PC-9 (cell line): ENCODE data around the gene IFIT2. TPM values are rescaled to one million over a fixed set of nuclear protein-coding genes. Genes with fewer than 3 reads are reported as not detected.

Experiments
- BruUV-seq: library from RNA; stranded (reverse); fragments of 400-500 nt; replicated peaks from 2 replicates; lab custom pipeline; 2021; lab: Mats Ljungman, UMichigan
- CTCF ChIA-PET: fragments of 300-600 bp; sonication (Branson Sonifier 250); formaldehyde crosslinking; loops from one replicate; lab custom pipeline; 2022; ENCODE audit warnings: antibody characterized with exemption; lab: Charles Lee
- POLR2A ChIA-PET: fragments of 300-600 bp; sonication (Branson Sonifier 250); formaldehyde crosslinking; loops from one replicate; lab custom pipeline; 2022; ENCODE audit warnings: antibody characterized with exemption; ENCODE audit not compliant: unreplicated experiment; lab: Charles Lee
- DNase-seq, 2 experiments: peaks; one replicate each; pipeline versions ENCODE4 v3.0.0 to v3.0.0-alpha.2; 2015 to 2022; ENCODE audit warnings: mixed read lengths in 1 of 2
- H2AFZ ChIP-seq: fragments of 200-600 bp; sonication (generic); 2 replicates; pipeline ENCODE4 v1.8.1; 2017; ENCODE audit warnings: antibody characterized with exemption
- H3F3A ChIP-seq: fragments of 200-600 bp; sonication (generic); 2 replicates; pipeline ENCODE4 v1.8.1; 2017; ENCODE audit warnings: antibody characterized with exemption, mild to moderate bottlenecking, low read depth; ENCODE audit not compliant: insufficient read depth
- H3K27ac ChIP-seq: fragments of 200-600 bp; sonication (generic); 2 replicates; pipeline ENCODE4 v1.6.1; 2016; ENCODE audit warnings: mixed run types
- H3K27me3 ChIP-seq: fragments of 200-600 bp; sonication (generic); 2 replicates; pipeline ENCODE4 v1.6.1; 2016; ENCODE audit warnings: low read depth, mixed run types; ENCODE audit not compliant: insufficient read depth
- H3K36me3 ChIP-seq: fragments of 200-600 bp; sonication (generic); 2 replicates; pipeline ENCODE4 v1.6.1; 2016; ENCODE audit warnings: low read depth, mixed run types
- H3K4me1 ChIP-seq: fragments of 200-600 bp; sonication (generic); replicated peaks from 2 replicates; pipeline ENCODE4 v1.6.1; 2016; ENCODE audit warnings: mixed run types; ENCODE audit not compliant: insufficient read depth
- H3K4me2 ChIP-seq: fragments of 200-600 bp; sonication (generic); 2 replicates; pipeline ENCODE4 v1.6.1; 2017; ENCODE audit warnings: mixed run types
- H3K4me3 ChIP-seq: fragments of 200-600 bp; sonication (generic); 2 replicates; pipeline ENCODE4 v1.6.1; 2016; ENCODE audit warnings: mixed run types
- H3K79me2 ChIP-seq: fragments of 200-600 bp; sonication (generic); 2 replicates; pipeline ENCODE4 v1.6.1; 2017; ENCODE audit warnings: low read depth, mixed run types
- H3K9me2 ChIP-seq: fragments of 200-600 bp; sonication (generic); 2 replicates; pipeline ENCODE4 v1.8.1; 2017; ENCODE audit warnings: mild to moderate bottlenecking; ENCODE audit not compliant: insufficient read depth
- H3K9me3 ChIP-seq: fragments of 200-600 bp; sonication (generic); 2 replicates; pipeline ENCODE4 v1.8.1; 2016; ENCODE audit warnings: low read depth; ENCODE audit not compliant: insufficient read depth
- H4K20me1 ChIP-seq: fragments of 200-600 bp; sonication (generic); 2 replicates; pipeline ENCODE4 v1.8.1; 2017; ENCODE audit not compliant: insufficient read depth
- EZH2 ChIP-seq: fragments of 200-600 bp; sonication (generic); IDR thresholded peaks from 2 replicates; pipeline ENCODE4 v1.8.0; 2017; ENCODE audit warnings: antibody characterized with exemption, low read depth
- intact Hi-C: fragments of 100-400 bp; cut with micrococcal nuclease; formaldehyde crosslinking; loops from one replicate; pipeline ENCODE4 v1.10.0; 2022; ENCODE audit not compliant: unreplicated experiment
- total RNA-seq: library from RNA; stranded (reverse); gene quantifications from 2 replicates; pipeline ENCODE4 v1.2.3, GENCODE V29; 2021
- TF ChIP-seq, protein P1 (sequence below): fragments of 200-600 bp; sonication (generic); conservative IDR thresholded peaks from 2 replicates; pipeline ENCODE4 v1.6.1; 2017; ENCODE audit warnings: mixed run types, antibody characterized with exemption, mild to moderate bottlenecking, moderate library complexity

The IFIT2 gene
- total RNA-seq, 1 experiment from 2014 or later: 4.4 TPM

DNA sequence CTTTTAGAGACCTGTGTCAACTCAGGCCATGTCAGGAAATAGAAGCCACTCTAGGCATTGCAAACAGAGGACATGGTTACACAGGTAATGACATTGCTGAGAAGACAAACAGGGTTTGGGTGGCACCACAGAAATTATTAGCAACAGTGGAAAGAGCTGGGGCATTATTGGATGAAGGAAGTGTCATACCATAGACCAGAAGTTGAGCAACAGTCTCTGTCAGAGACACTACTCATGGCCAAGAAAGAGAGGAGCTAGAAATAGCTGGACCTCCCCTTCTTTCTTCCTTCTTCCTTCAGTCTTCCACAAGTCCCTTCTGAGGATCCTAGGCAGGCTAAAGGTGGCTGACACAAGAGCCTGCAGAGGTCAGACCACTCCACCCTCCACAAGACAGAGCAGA lies 46.1 kb upstream of the IFIT2 start:
- H3K9me2 ChIP-seq: no peaks in the 10 kb centered on the region
- no peak overlapping the region for H3K4me3 ChIP-seq
- H3K9me3 ChIP-seq: no peaks in the 10 kb centered on the region
- intact Hi-C loops: no loop called here
- peaks cover 7% of the 10 kb centered on the region for H3K79me2 ChIP-seq
- no peaks in the 10 kb centered on the region for H3K27me3 ChIP-seq
- H3K27ac ChIP-seq: no peak overlapping the region
- H3K36me3 ChIP-seq: no peaks in the 10 kb centered on the region
- H3F3A ChIP-seq: peaks cover 2% of the 10 kb centered on the region; the same call in 1 of the 2 replicates
- ChIA-PET CTCF (no interaction called here), POLR2A (interaction anchor here (0.7 kb wide), 1 partner anchor 19 kb away, joined by 7 read pairs; no protein-coding TSS in a partner anchor)
- BruUV-seq: no TSS peak
- no peak overlapping the region for H3K4me2 ChIP-seq
- TF ChIP-seq EZH2: no peak
- TF ChIP-seq, protein P1, sequence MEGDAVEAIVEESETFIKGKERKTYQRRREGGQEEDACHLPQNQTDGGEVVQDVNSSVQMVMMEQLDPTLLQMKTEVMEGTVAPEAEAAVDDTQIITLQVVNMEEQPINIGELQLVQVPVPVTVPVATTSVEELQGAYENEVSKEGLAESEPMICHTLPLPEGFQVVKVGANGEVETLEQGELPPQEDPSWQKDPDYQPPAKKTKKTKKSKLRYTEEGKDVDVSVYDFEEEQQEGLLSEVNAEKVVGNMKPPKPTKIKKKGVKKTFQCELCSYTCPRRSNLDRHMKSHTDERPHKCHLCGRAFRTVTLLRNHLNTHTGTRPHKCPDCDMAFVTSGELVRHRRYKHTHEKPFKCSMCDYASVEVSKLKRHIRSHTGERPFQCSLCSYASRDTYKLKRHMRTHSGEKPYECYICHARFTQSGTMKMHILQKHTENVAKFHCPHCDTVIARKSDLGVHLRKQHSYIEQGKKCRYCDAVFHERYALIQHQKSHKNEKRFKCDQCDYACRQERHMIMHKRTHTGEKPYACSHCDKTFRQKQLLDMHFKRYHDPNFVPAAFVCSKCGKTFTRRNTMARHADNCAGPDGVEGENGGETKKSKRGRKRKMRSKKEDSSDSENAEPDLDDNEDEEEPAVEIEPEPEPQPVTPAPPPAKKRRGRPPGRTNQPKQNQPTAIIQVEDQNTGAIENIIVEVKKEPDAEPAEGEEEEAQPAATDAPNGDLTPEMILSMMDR: no peak
- peaks cover 10% of the 10 kb centered on the region for H3K4me1 ChIP-seq
- no peak for DNase-seq
- H4K20me1 ChIP-seq: no peaks in the 10 kb centered on the region
- H2AFZ ChIP-seq: no peak overlapping the region

- intact Hi-C loops: no loop called here
- 0 out of 2 replicates have a peak, but pooled peaks cover 1% of the 10 kb centered on the region for H3K79me2 ChIP-seq
- H3K4me2 ChIP-seq: no peak overlapping the region
- no TSS peak for BruUV-seq
- H3K9me3 ChIP-seq: no peaks in the 10 kb centered on the region
- H3F3A ChIP-seq: peaks cover 7% of the 10 kb centered on the region
- no peaks in the 10 kb centered on the region for H3K9me2 ChIP-seq
- H3K27me3 ChIP-seq: no peaks in the 10 kb centered on the region
- POLR2A ChIA-PET: no interaction called here
- H3K4me1 ChIP-seq: peaks cover 13% of the 10 kb centered on the region
- no peaks in the 10 kb centered on the region for H3K36me3 ChIP-seq
- CTCF ChIA-PET: no interaction called here
- H2AFZ ChIP-seq: no peak overlapping the region
- H3K27ac ChIP-seq: no peak overlapping the region
- TF ChIP-seq, protein P1: no peak
- no peak for TF ChIP-seq EZH2
- H4K20me1 ChIP-seq: no peaks in the 10 kb centered on the region
- no peak for DNase-seq
- H3K4me3 ChIP-seq: no peak overlapping the region
Measured at GRCh38 chr10:89256340-89256739, 45.5 kb upstream of the IFIT2 start.

DNA sequence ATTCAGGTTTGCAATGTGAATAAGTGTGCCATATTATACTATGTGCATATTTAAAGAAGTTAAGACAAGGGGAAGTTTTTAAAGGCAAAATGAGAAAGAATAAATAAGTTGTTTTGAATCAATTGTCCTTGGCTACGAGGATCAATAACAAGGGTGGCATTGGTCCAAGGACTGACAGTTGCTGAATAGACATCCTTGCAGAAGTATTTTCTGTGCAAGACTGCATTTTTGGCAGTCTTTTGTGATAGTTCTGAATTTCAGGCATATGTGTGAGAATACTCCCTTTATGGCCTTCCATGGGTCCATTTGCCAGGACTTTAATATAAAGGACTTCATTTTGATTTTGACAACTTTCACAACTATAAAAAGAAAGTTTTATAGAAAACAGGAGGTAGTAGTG lies 44.9 kb upstream of the IFIT2 start:
- DNase-seq: no peak
- peaks cover 13% of the 10 kb centered on the region for H3F3A ChIP-seq
- no peaks in the 10 kb centered on the region for H3K79me2 ChIP-seq
- H4K20me1 ChIP-seq: no peaks in the 10 kb centered on the region
- ChIA-PET CTCF (no interaction called here), POLR2A (no interaction called here)
- H3K27ac ChIP-seq: no peak overlapping the region
- H3K9me2 ChIP-seq: no peaks in the 10 kb centered on the region
- H3K36me3 ChIP-seq: no peaks in the 10 kb centered on the region
- H3K9me3 ChIP-seq: no peaks in the 10 kb centered on the region
- H3K4me1 ChIP-seq: peaks cover 19% of the 10 kb centered on the region
- intact Hi-C loops: no loop called here
- no peak overlapping the region for H3K4me3 ChIP-seq
- H3K4me2 ChIP-seq: no peak overlapping the region
- TF ChIP-seq, protein P1: no peak
- no peak for TF ChIP-seq EZH2
- H3K27me3 ChIP-seq: no peaks in the 10 kb centered on the region
- no TSS peak for BruUV-seq
- H2AFZ ChIP-seq: no peak overlapping the region
